Measurements from ENCODE around the gene CBX8. TPM values are rescaled to one million over a fixed set of nuclear protein-coding genes. Genes with fewer than 3 reads are reported as not detected.
A peak's percentile ranks its signal among the peaks of the same experiment; 100 is the strongest.

CBX8 gene
- total RNA-seq, 3 donors from 2014 or later: 1.7 to 4.3 (median 3.1) TPM

DNA sequence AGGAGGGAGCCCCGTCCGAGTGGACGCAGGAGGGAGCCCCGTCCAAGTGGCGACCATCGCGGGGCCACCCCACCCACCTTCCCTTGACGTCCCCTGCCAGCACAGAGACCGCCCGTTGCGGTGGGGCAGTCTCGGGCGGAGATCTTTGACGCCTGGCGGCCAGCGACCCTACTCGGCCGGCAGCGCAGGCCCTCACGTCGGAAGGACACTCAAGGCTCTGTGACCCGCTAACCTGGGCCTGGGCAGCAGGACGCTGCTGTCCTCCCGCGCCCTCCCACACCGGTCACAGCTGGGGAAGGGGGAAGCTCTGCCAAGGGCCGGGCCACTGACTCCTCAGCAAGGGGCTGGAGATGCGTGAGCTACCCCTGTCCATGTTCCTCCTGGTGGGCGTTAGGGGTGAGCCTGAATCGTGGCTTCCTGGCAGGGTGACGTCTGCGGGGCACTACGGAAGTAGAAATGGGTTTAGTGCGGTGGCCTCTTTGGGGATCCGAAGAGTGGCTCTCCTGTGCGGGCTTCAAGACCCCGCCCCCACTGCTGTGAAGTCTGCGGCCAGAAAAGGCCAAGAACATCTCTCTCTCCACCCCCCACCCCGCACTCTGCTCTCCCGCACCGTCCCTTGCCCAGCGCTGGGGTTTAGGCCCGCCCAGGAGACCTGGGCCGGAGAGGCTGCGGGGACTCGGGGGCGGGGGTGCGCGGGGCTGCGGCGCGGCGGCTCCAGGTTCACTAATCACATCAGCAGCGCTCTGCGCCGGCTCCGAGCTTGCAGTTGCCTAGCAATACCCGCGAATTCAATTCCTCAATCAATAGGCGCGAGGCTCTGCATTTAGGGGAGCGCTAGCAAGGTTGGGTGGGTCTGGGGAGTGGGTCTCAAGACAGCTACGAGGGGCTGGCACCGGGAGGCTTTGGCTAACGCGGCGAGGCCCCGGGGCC, 5.8 kb downstream of the CBX8 start:
- no peaks in the 10 kb centered on the region for H3K36me3 Mint-ChIP-seq (ENCODE audit: insufficient read depth)
- H3K27me3 Mint-ChIP-seq (ENCODE audit: low read depth): peaks cover 58% of the 10 kb centered on the region
- peaks cover 10% of the 10 kb centered on the region for H3K4me1 Mint-ChIP-seq (ENCODE audit: low read depth)
- DNase-seq: no peak
- H3K9me3 Mint-ChIP-seq: no peaks in the 10 kb centered on the region
- ATAC-seq: peak; percentile 30 to 36
- H3K4me3 Mint-ChIP-seq: no peak overlapping the region

DNA sequence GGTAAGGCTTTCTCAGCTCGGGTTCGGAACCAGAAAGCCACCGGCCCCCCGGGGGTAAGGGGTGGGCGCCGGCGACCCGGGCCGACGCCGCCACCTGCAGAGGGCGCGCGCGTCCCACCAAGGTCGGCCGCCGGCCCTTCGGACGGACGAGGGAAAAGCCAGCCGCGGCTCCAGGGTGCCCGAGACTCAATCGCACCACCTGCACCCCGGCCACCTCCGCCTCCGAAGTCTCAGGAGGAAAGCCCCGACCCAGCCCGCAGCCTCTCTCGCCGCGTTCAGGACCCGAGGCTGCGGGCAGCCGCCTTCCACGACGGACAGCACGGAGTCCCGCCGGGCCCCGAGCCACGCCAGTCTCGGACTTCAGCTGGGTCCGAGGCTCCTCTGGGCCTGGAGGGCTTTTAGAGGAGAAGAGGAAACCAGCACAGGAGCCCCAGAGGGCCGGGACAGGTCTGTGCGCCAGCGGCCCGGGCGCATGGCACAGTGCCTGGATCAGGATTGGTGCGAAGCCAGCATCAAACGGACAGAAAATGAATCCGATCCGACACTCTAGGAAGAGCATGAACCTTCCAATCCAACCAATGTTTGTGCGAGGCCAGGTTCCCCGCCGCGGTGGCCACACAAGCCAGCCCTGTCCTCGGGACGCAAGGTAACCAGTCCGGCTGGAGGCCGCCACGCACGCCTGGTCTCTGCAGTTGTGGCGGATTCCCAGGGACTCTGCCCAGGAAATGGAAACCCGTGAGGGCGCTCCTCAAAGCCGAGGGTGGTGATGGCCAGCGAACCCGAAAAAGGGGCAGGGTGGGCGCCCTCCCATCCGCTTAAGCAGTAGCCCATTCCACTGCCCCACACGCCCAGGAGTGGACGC, 6.7 kb downstream of the CBX8 start:
- peak; percentile 48 to 51 for ATAC-seq
- Mint-ChIP-seq H3K4me3 (no peak overlapping the region), H3K27me3 (ENCODE audit: low read depth) (peaks cover 67% of the 10 kb centered on the region), H3K4me1 (ENCODE audit: low read depth) (peaks cover 8% of the 10 kb centered on the region), H3K9me3 (no peaks in the 10 kb centered on the region), H3K36me3 (ENCODE audit: insufficient read depth) (no peaks in the 10 kb centered on the region)
- DNase-seq: no peak

DNA sequence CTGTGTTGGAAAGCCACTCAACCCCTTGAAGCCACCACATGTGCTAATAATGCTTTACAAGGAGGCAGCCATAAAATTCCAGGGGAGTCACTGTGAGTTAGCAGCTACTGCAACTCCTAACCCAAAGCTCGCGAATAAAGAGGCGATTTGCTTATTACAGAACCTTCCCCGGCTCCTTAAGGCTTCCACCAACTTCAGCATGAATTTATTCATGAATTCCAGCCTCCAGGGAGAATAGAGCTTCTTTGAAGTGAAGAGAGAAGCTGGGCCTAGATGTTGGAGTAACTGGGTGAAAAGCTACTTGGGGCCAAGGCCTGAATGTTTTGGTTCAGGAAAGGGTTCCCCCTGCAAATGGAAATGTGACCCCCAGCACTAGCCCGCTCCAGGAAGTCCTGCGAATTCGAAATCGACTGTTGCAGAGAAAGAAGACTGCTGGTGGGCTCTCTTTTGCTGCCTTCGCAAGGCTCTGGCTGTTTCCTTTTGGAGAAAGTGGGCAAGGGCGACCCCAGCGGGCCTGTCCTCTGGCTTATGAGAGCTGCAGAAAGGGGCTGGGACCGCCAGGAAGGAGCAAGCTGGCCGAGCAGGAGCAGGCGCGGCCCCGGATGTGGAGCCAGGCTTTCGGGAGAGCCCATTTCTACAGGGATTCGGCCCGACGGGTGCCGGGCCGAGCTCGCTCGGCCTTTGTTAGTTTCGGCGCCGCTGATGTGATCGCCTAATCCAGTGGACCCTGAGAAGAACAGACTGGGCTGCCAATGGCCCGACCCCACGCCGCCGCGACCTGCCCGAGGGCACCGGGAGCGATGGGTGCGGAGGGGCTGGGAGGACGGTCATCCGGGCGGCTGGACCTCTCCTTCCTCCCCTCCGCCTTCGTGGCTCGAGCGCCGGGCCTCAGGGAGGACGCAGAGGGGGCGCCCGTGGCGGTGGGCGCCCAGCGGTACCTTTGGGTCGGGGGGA, 7.6 kb downstream of the CBX8 start:
- H3K9me3 Mint-ChIP-seq: no peaks in the 10 kb centered on the region
- peaks cover 8% of the 10 kb centered on the region for H3K4me1 Mint-ChIP-seq (ENCODE audit: low read depth)
- no peak for ATAC-seq
- H3K4me3 Mint-ChIP-seq: no peak overlapping the region
- peaks cover 69% of the 10 kb centered on the region for H3K27me3 Mint-ChIP-seq (ENCODE audit: low read depth)
- no peak for DNase-seq
- no peaks in the 10 kb centered on the region for H3K36me3 Mint-ChIP-seq (ENCODE audit: insufficient read depth)

DNA sequence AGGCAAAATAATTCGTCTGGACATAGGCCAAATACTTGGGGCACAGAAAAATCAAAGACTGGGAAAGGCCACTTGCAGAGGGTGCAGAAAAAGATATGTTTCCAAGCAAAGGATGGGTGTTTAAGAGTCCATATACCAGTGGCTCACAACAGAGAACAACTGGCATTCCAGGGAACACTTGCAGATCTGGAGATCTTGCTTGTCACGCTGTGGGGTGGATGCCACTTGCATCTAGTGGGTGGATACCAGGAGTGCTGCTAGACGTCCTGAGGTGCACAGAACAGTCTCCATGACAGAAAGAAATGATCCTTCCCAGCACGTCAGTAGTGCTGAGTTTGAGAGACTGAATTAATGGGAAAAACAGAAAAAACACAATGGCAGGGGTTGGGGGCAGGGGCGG, 8.4 kb downstream of the CBX8 start:
- peaks cover 8% of the 10 kb centered on the region for H3K4me1 Mint-ChIP-seq (ENCODE audit: low read depth)
- peaks cover 70% of the 10 kb centered on the region for H3K27me3 Mint-ChIP-seq (ENCODE audit: low read depth)
- no peaks in the 10 kb centered on the region for H3K9me3 Mint-ChIP-seq
- no peaks in the 10 kb centered on the region for H3K36me3 Mint-ChIP-seq (ENCODE audit: insufficient read depth)
- no peak for DNase-seq
- ATAC-seq: no peak
- no peak overlapping the region for H3K4me3 Mint-ChIP-seq

DNA sequence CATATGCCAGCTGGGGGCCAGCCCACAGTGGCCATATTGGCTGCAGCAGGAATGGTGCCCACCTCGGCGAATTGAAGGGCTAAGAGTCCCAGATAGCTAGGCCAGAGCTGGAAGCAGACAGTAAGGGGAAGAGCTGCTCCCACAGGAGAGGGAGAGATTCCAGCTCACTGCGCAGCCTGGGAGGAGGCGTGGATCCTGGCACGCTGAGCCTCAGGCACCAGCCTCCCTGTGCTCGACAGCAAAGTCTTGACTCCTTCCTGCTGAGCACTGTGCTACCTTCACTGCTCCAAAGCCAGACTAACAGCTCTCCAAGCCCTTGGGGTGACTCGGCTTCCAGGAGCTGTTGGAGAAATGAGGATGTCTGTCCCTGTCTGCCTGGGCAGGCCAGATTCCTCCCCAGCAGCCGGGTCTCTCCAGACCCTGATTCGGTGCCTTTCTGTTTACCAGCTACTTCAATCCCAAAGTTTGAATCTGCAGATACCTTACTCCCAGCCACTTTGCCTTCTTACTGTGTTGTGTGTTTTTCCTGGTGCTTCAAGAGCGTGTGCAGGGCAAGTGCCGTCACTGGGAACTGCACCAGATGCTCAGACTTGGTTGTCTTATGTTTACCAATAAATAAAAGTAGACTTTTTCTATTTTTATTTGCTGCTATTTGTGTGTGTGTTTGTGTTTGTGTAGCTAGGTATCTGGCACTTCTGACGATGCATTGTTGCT, 9.8 kb downstream of the CBX8 start:
- Mint-ChIP-seq H3K27me3 (ENCODE audit: low read depth) (peaks cover 74% of the 10 kb centered on the region), H3K4me3 (no peak overlapping the region), H3K9me3 (no peaks in the 10 kb centered on the region), H3K36me3 (ENCODE audit: insufficient read depth) (no peaks in the 10 kb centered on the region), H3K4me1 (ENCODE audit: low read depth) (peaks cover 8% of the 10 kb centered on the region)
- ATAC-seq (no peak), DNase-seq (no peak)

DNA sequence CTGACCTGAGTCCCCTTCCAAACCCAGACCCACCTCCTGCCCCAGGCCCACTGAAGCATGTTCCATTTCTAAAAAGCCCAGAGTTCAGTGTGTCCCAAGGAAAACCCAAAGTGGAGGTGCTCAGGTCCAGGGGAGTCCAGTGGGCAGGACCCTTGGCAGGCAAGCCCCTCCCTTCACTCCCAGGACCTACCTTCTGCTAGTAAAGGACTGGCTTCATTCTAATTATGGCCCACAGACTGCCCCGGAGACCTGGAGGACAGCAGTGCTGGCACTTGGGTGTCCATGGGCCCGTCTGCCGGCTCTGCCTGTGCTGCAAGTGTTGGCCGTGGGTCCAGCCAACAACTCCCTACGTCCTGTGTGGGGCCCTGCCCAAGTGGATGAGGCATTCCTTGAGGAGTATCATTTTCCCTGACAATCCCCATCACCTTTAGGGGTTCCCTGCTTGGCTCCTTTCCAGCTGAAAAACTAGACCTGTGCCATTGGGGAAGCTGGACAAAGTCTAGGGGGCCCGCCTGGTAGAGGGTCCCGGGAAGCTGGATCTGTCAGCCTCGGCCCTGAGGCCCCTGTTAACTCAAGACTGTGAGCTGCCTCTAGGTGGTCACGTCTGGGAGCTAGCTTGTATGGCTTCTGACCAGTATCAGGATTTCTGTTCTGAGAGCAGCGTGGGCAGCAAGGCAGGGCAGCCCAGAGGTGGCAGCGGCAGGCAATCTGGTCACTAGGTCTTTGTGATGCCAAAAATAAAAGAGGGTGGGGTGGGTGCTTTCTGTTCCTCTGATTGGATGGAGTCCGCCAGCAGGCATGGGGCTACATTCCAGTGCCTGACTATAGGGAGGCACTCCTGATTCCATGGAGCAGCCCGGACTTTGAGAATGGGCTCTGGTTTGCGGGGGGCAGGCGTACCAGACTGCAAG, 10.7 kb downstream of the CBX8 start:
- Mint-ChIP-seq H3K27me3 (ENCODE audit: low read depth) (peaks cover 77% of the 10 kb centered on the region), H3K4me1 (ENCODE audit: low read depth) (peaks cover 7% of the 10 kb centered on the region), H3K36me3 (ENCODE audit: insufficient read depth) (no peaks in the 10 kb centered on the region), H3K9me3 (no peaks in the 10 kb centered on the region), H3K4me3 (no peak overlapping the region)
- ATAC-seq (no peak), DNase-seq (no peak)

DNA sequence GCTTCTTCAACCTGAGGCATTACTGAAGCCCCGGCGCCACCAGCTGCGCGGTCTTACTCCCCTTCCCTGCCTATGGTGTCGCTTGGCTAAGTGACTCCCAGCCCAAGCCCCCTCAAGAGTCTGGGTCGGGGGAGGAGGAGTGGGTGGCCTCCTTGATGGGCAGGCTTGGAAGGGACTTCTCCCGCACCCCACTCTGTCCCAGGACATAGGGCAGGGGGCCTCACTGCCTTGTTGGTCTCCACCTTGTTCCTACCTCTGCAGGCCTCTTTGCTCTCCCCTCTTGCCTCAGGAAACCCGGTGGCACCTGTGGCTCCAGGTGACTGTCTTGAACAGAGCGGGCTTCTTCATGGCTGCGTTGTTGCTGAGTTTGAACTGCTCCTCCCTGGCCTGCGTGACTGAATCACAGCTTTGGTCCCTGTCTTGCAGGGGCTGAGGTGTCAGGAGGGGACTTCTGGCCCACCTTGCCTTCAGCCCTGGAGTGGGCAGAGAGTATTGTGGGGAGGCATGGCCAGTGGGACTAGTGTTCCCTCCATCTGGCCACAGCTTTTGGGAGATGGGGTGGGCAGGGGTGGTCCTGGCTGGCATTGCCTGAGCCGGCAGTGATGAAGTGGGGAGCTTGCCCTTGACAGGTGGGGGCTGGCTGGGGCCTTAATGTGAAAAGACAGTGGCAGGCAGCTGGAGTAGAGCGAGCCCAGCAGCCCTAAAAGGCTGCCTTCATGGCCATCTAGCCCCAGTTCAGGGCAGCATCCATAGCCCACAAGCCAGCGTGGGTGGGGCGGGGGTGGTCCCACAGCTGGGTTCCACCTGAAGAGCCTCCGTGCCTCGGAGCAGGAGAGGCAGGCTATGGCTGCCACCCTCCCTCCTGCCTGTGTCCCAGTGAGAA, 11.6 kb downstream of the CBX8 start:
- ATAC-seq (no peak), DNase-seq (no peak)
- H3K4me1 Mint-ChIP-seq (ENCODE audit: low read depth): peaks cover 4% of the 10 kb centered on the region

DNA sequence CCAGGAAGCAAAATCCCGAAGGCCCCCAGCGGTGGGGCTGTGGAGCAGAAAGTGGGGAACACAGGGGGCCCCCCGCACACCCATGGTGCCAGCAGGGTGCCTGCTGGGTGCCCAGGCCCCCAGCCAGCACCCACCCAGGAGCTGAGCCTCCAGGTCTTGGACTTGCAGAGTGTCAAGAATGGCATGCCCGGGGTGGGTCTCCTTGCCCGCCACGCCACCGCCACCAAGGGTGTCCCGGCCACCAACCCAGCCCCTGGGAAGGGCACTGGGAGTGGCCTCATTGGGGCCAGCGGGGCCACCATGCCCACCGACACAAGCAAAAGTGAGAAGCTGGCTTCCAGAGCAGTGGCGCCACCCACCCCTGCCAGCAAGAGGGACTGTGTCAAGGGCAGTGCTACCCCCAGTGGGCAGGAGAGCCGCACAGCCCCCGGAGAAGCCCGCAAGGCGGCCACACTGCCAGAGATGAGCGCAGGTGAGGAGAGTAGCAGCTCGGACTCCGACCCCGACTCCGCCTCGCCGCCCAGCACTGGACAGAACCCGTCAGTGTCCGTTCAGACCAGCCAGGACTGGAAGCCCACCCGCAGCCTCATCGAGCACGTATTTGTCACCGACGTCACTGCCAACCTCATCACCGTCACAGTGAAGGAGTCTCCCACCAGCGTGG, 12.4 kb downstream of the CBX8 start:
- peaks cover 83% of the 10 kb centered on the region for H3K27me3 Mint-ChIP-seq (ENCODE audit: low read depth)
- no peak overlapping the region for H3K4me3 Mint-ChIP-seq
- no peaks in the 10 kb centered on the region for H3K36me3 Mint-ChIP-seq (ENCODE audit: insufficient read depth)
- DNase-seq: no peak
- peaks cover 2% of the 10 kb centered on the region for H3K4me1 Mint-ChIP-seq (ENCODE audit: low read depth)
- no peaks in the 10 kb centered on the region for H3K9me3 Mint-ChIP-seq
- ATAC-seq: no peak

More for the DNA sequence above, 11.6 kb downstream of the CBX8 start:
- no peaks in the 10 kb centered on the region for H3K9me3 Mint-ChIP-seq
- H3K36me3 Mint-ChIP-seq (ENCODE audit: insufficient read depth): no peaks in the 10 kb centered on the region
- H3K4me3 Mint-ChIP-seq: no peak overlapping the region
- H3K27me3 Mint-ChIP-seq (ENCODE audit: low read depth): peaks cover 78% of the 10 kb centered on the region

DNA sequence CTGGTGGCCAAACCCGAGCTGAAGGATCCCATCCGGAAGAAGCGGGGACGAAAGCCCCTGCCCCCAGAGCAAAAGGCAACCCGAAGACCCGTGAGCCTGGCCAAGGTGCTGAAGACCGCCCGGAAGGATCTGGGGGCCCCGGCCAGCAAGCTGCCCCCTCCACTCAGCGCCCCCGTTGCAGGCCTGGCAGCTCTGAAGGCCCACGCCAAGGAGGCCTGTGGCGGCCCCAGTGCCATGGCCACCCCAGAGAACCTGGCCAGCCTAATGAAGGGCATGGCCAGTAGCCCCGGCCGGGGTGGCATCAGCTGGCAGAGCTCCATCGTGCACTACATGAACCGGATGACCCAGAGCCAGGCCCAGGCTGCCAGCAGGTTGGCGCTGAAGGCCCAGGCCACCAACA, 13.0 kb downstream of the CBX8 start:
- no peak for DNase-seq
- H3K36me3 Mint-ChIP-seq (ENCODE audit: insufficient read depth): no peaks in the 10 kb centered on the region
- H3K27me3 Mint-ChIP-seq (ENCODE audit: low read depth): peaks cover 83% of the 10 kb centered on the region
- no peak for ATAC-seq
- no peaks in the 10 kb centered on the region for H3K9me3 Mint-ChIP-seq
- H3K4me1 Mint-ChIP-seq (ENCODE audit: low read depth): peaks cover 4% of the 10 kb centered on the region
- H3K4me3 Mint-ChIP-seq: no peak overlapping the region

DNA sequence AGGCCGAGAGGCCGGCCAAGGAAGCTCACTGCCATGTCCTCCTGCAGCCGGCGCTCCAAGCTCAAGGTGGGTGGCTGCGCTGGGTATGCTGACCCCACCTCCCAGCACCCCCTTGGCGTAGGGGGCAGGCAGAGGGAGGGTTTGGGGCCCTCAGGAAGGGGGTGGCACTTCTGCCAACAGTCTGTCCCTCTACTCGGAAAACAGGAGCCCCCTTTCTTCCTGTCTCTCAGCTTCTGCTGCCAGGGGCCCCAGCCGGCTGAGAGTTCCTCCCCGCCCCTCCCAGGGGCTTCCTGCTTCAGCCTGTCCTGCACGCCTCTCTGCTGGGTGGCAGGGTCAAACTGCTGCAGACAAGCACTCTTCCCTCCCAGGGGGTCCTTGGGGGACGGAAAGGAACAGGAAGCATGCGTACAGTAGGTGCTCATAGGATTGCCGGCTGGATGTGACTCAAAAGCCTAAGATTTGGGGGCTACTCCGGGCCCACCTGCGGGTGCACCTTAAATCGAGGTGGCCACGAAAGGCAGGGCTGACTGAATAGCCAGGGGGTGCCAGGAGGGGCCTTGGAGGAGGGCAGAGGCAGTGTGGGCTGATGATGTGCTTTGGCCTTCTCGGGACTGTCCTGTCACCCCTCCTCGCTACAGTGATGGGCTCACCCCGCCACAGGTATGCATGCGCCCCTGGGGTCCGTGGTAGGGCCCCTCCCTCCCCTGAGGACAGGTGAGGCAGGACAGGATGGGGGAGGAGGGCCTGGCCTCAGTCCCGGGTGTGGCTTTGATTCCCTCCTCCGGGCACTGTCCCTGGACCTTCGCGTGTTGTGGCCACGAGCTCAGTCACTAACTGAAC, 14.9 kb downstream of the CBX8 start:
- H3K4me1 Mint-ChIP-seq (ENCODE audit: low read depth): peaks cover 10% of the 10 kb centered on the region
- no peaks in the 10 kb centered on the region for H3K36me3 Mint-ChIP-seq (ENCODE audit: insufficient read depth)
- no peaks in the 10 kb centered on the region for H3K9me3 Mint-ChIP-seq
- peaks cover 71% of the 10 kb centered on the region for H3K27me3 Mint-ChIP-seq (ENCODE audit: low read depth)
- no peak overlapping the region for H3K4me3 Mint-ChIP-seq
- DNase-seq (no peak), ATAC-seq (no peak)
